ENCODE measurements around the gene KYAT1.

Gene KYAT1

GRCh38 chr9:128906741-128907140, 25.0 kb upstream of the KYAT1 start:
- no peak for DNase-seq

- no peak for DNase-seq
Observed at GRCh38 chr9:128905964-128906363, 24.2 kb upstream of the KYAT1 start.

GRCh38 chr9:128903871-128904620, 22.3 kb upstream of the KYAT1 start:
- no peak for DNase-seq

GRCh38 chr9:128903079-128903461, 21.3 kb upstream of the KYAT1 start:
- DNase-seq = no peak

GRCh38 chr9:128902351-128903078, 20.8 kb upstream of the KYAT1 start:
- DNase-seq = peak; percentile 78 to 86

- no peak for DNase-seq
Observed at GRCh38 chr9:128901822-128902221, 20.1 kb upstream of the KYAT1 start.

GRCh38 chr9:128901379-128901778, 19.6 kb upstream of the KYAT1 start:
- DNase-seq = no peak

GRCh38 chr9:128899566-128900322, 18.0 kb upstream of the KYAT1 start:
- DNase-seq = no peak

- no peak for DNase-seq
Observed at GRCh38 chr9:128898845-128899565, 17.3 kb upstream of the KYAT1 start.

GRCh38 chr9:128898382-128898781, 16.6 kb upstream of the KYAT1 start:
- DNase-seq = no peak

- no peak for DNase-seq
Observed at GRCh38 chr9:128895556-128895955, 13.8 kb upstream of the KYAT1 start.

- DNase-seq = no peak
Observed at GRCh38 chr9:128894764-128895163, 13.0 kb upstream of the KYAT1 start.

- no peak for DNase-seq
Observed at GRCh38 chr9:128893354-128893753, 11.6 kb upstream of the KYAT1 start.

- peak in 1 of 2 experiments; percentile 26 for DNase-seq
Observed at GRCh38 chr9:128892221-128892921, 10.6 kb upstream of the KYAT1 start.

- DNase-seq = no peak
Observed at GRCh38 chr9:128891321-128892220, 9.8 kb upstream of the KYAT1 start.

GRCh38 chr9:128887914-128888350, 6.2 kb upstream of the KYAT1 start:
- no peak for DNase-seq

- DNase-seq = no peak
Observed at GRCh38 chr9:128887049-128887448, 5.3 kb upstream of the KYAT1 start.

GRCh38 chr9:128886211-128886891, 4.6 kb upstream of the KYAT1 start:
- DNase-seq = no peak

GRCh38 chr9:128885798-128886197, 4.0 kb upstream of the KYAT1 start:
- DNase-seq = no peak

- no peak for DNase-seq
Observed at GRCh38 chr9:128885376-128885775, 3.6 kb upstream of the KYAT1 start.

- DNase-seq = no peak
Observed at GRCh38 chr9:128884164-128884563, 2.4 kb upstream of the KYAT1 start.

Measured in stimulated activated CD4-positive, alpha-beta T cell treated with anti-CD3 and anti-CD28 coated beads, Interleukin-4, amount 100 ng/mL, for 4 hours (primary cell).